GM13976 (cell line): Measurements from ENCODE around the gene AFDN.
"Not testable (repeated sequence)": the region's sequence is repeated elsewhere in the genome, so short reads cannot be mapped to it uniquely, and the experiment has no call there.

ENCODE experiments used
- DNase-seq: peaks from one replicate; pipeline ENCODE4 v3.0.0; 2012; ENCODE audit warnings: low spot score
- CTCF ChIP-seq: IDR thresholded peaks from 2 replicates; pipeline ENCODE4 v1.5.1; 2012; ENCODE audit warnings: borderline replicate concordance, mild to moderate bottlenecking; ENCODE audit not compliant: insufficient read depth; ENCODE audit errors: extremely low read depth, missing control alignments, control extremely low read depth
- in situ Hi-C: fragments of 300-500 bp; cut with MboI; formaldehyde crosslinking; loops from one replicate; pipeline ENCODE4 v1.12.0; 2022; ENCODE audit warnings: low sequenced_read_pairs, mixed read lengths, inconsistent platforms; ENCODE audit not compliant: unreplicated experiment

AFDN gene

GRCh38 chr6:168001029-168001332, 174.3 kb downstream of the AFDN start:
- DNase-seq: no peak
- TF ChIP-seq CTCF: no peak
- in situ Hi-C loops: no loop called here

GRCh38 chr6:168001514-168001913, 174.8 kb downstream of the AFDN start:
- in situ Hi-C loops, DNase-seq: not testable (repeated sequence)

GRCh38 chr6:168002804-168003203, 176.1 kb downstream of the AFDN start:
- in situ Hi-C loops: no loop called here
- TF ChIP-seq CTCF: no peak

GRCh38 chr6:168004023-168004422, 177.3 kb downstream of the AFDN start:
- no peak for TF ChIP-seq CTCF
- no peak for DNase-seq
- in situ Hi-C loops: no loop called here

More at GRCh38 chr6:168002804-168003203, 176.1 kb downstream of the AFDN start:
- DNase-seq: no peak

- in situ Hi-C loops: no loop called here
- no peak for DNase-seq
- TF ChIP-seq CTCF: no peak
Measured at GRCh38 chr6:168004945-168005344, 178.2 kb downstream of the AFDN start.

- no peak for TF ChIP-seq CTCF
- DNase-seq: no peak
- in situ Hi-C loops: no loop called here
Measured at GRCh38 chr6:168005796-168006195, 179.1 kb downstream of the AFDN start.

- no peak for TF ChIP-seq CTCF
- no peak for DNase-seq
- in situ Hi-C loops: no loop called here
Measured at GRCh38 chr6:168007592-168008338, 181.1 kb downstream of the AFDN start.
